Measurements from ENCODE around the gene BRSK2. TPM values are rescaled to one million over a fixed set of nuclear protein-coding genes. Genes with fewer than 3 reads are reported as not detected.

BRSK2 gene
- total and polyA plus RNA-seq, 7 donors: 0.19 to 0.78 (median 0.32) TPM

- 87 to 98% (median 91%) methylated on average over 19 to 20 of the region's 20 CpGs for WGBS, 3 donors
- Histone ChIP-seq H3K4me3 (no peak overlapping the region), H3K9me3 (no peaks in the 10 kb centered on the region), H3K4me1 (no peaks in the 10 kb centered on the region), H3K27ac (no peak overlapping the region), H3K27me3 (ENCODE audit: insufficient read depth in 3 of 3, low read length in 2 of 3) (peaks cover 0 to 51% (median 13%) of the 10 kb centered on the region in 3 donors), H3K36me3 (ENCODE audit: insufficient read depth in 1 of 2, low read depth in 1 of 2) (no peaks in the 10 kb centered on the region)
- intact Hi-C loops (cut with DNase I): no loop called here
- no peak for TF ChIP-seq CTCF (IDR thresholded peaks at IDR 0.05)
- no peak for ATAC-seq
- peak; percentile 12 to 46 for DNase-seq
These were observed 6.7 kb downstream of the BRSK2 start for GRCh38 chr11:1396375-1396841.

GRCh38 chr11:1397146-1397861, 7.6 kb downstream of the BRSK2 start:
- ATAC-seq (no peak), DNase-seq (peak; percentile 4 to 38)
- no peak overlapping the region for H3K27ac ChIP-seq
- no peak for TF ChIP-seq CTCF (IDR thresholded peaks at IDR 0.05)
- H3K27me3 ChIP-seq (ENCODE audit: insufficient read depth in 3 of 3, low read length in 2 of 3): peaks cover 0 to 46% (median 13%) of the 10 kb centered on the region in 3 donors
- no peaks in the 10 kb centered on the region for H3K36me3 ChIP-seq (ENCODE audit: insufficient read depth in 1 of 2, low read depth in 1 of 2)
- WGBS, 3 donors: 45 to 51% (median 48%) methylated on average over 17 to 19 of the region's 19 CpGs
- intact Hi-C loops (cut with DNase I): no loop called here
- no peak overlapping the region for H3K4me3 ChIP-seq
- no peaks in the 10 kb centered on the region for H3K9me3 ChIP-seq
- H3K4me1 ChIP-seq: no peaks in the 10 kb centered on the region

- ATAC-seq: no peak
These were observed 8.3 kb downstream of the BRSK2 start for GRCh38 chr11:1397862-1398527.

GRCh38 chr11:1398528-1399235, 8.9 kb downstream of the BRSK2 start:
- Histone ChIP-seq H3K4me3 (no peak overlapping the region), H3K9me3 (no peaks in the 10 kb centered on the region), H3K27me3 (ENCODE audit: insufficient read depth in 3 of 3, low read length in 2 of 3) (peaks cover 0 to 43% (median 6%) of the 10 kb centered on the region in 3 donors), H3K27ac (no peak overlapping the region), H3K36me3 (ENCODE audit: insufficient read depth in 1 of 2, low read depth in 1 of 2) (no peaks in the 10 kb centered on the region), H3K4me1 (no peaks in the 10 kb centered on the region)
- DNase-seq (peak; percentile 6 to 30), ATAC-seq (no peak)
- TF ChIP-seq CTCF (IDR thresholded peaks at IDR 0.05): no peak
- WGBS, 3 donors: 76 to 77% (median 77%) methylated on average over 21 to 23 of the region's 23 CpGs
- intact Hi-C loops (cut with DNase I): no loop called here

More at GRCh38 chr11:1397862-1398527, 8.3 kb downstream of the BRSK2 start:
- no peak overlapping the region for H3K27ac ChIP-seq
- no peak for TF ChIP-seq CTCF (IDR thresholded peaks at IDR 0.05)
- no peaks in the 10 kb centered on the region for H3K36me3 ChIP-seq (ENCODE audit: insufficient read depth in 1 of 2, low read depth in 1 of 2)
- H3K4me3 ChIP-seq: no peak overlapping the region
- H3K9me3 ChIP-seq: no peaks in the 10 kb centered on the region
- DNase-seq: peak; percentile 7 to 46
- 65 to 73% (median 67%) methylated on average over 18 to 22 of the region's 22 CpGs for WGBS, 3 donors
- intact Hi-C loops (cut with DNase I): no loop called here
- peaks cover 0 to 46% (median 6%) of the 10 kb centered on the region in 3 donors for H3K27me3 ChIP-seq (ENCODE audit: insufficient read depth in 3 of 3, low read length in 2 of 3)
- no peaks in the 10 kb centered on the region for H3K4me1 ChIP-seq
